GM20431 (cell line): ENCODE data around the gene KCTD12.

Experiments
- in situ Hi-C: fragments of 300-500 bp; cut with MseI, MboI; formaldehyde crosslinking; loops from one replicate; pipeline ENCODE4 v1.15.0; 2020; ENCODE audit warnings: low sequenced_read_pairs; ENCODE audit not compliant: unreplicated experiment

KCTD12 gene

DNA sequence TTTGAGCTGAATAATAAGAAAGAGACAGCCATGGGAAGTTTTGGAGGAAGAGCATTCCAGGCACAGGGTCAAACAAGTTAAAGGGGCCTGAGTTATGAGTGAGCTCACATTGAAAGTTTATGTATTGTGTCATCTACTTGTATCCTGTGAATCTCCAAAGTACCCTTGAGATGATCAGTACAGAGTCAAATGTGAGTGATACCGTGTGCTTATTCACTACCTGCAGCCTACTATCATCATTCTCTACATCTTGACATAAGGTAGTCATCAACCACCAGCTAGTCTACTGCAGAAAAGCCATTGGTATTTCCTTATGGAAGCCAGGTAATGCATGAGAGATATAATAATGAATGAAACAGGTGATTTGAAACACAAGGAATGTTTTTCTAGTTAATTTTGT lies 3.0 kb upstream of the KCTD12 start:
- in situ Hi-C loops, result no loop called here

- in situ Hi-C loops, result no loop called here
These were observed 2.2 kb upstream of the KCTD12 start for GRCh38 chr13:76888421-76888820.

- in situ Hi-C loops, result no loop called here
These were observed 915 bp upstream of the KCTD12 start for GRCh38 chr13:76887076-76887563.

DNA sequence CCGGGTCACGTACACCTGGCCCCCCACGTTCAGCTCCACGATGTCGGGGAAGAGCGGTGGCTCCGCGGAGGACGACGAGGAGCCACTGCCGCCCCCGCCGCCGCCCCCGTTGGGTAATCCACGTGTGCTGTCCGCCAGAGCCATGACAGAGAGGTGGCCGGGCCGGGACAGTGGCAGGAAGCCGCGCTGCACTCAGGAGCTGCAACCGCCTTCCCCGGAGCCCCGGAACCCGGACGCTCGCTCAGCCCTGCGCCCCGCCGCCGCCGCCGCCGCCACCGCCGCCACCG lies 257 bp downstream of the KCTD12 start:
- in situ Hi-C loops, result no loop called here

DNA sequence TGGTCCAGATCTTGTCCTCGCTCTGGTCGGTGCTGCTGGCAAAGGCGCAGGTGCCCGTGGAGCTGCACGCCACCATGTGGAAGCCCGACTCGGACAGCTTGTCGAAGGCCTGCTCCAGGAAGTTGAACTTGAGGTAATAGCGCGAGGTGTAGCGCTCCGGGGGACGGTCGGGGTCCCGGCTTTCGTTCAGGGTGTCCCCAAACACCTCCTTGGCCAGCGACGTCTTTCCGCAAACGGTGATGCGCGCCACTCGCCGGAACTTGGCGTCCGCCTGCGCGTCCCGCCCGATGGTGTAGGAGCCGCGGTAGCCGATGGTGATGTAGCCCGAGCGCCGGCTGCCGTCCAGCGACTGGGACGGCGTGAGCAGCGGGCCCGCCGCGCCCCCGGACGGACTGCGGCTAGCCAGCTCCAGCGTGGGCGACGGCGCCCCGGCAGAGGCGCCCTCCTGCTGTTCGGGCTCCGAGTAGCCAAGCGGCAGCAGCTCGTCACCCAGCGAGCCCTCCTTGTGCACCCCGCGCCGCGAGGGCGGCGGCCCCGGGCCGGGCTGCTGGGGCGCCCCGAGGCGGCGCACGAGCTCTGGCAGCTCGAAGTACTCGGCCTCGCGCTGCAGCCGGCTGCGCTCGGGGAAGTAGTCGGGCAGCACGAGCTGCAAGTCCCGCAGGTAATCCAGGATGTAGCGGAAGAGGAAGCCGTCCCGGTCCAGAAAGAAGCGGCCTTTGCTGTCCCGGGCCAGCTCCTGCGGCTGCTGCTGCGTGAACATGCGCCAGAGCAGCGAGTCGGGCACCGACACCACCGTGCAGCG lies 801 bp downstream of the KCTD12 start:
- in situ Hi-C loops, result no loop called here

DNA sequence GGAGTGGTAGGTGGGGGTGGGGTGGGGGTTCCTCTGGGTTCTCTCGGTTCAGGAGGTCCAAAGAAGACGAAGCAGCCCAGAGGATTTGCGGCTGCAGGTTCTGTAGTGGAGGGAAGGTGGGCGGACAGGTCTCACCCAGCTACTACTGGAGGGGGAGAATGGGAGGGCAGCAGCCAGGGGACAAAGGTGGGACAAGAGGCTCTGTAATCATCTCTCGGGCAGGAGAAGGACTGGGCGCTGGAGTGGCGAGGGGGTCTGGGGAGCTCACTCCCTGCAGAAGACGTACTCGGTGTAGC lies 1.4 kb downstream of the KCTD12 start:
- in situ Hi-C loops, result no loop called here

GRCh38 chr13:76884186-76884906 lies 1.9 kb downstream of the KCTD12 start:
- in situ Hi-C loops, result no loop called here

GRCh38 chr13:76883236-76883635 lies 3.0 kb downstream of the KCTD12 start:
- in situ Hi-C loops, result no loop called here

GRCh38 chr13:76882431-76882830 lies 3.8 kb downstream of the KCTD12 start:
- in situ Hi-C loops, result no loop called here

DNA sequence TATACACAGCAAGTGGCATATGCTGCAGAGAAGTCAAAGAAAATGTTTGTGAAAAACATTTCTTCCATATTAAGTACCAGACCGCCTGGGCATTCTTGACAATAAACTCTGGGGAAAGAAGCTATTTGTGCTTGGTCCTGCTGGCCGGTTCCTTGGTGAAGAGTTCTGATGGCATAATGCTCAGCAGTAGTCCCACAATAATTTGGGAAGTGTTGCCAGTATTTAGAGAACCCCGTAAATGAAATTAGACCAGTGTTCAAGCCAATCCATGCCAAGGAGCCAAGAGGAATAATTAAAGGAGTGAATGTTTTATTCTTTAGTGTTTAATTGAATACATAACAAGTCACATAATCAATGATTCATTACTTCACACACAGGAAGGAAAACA lies 6.3 kb downstream of the KCTD12 start:
- in situ Hi-C loops, result no loop called here

DNA sequence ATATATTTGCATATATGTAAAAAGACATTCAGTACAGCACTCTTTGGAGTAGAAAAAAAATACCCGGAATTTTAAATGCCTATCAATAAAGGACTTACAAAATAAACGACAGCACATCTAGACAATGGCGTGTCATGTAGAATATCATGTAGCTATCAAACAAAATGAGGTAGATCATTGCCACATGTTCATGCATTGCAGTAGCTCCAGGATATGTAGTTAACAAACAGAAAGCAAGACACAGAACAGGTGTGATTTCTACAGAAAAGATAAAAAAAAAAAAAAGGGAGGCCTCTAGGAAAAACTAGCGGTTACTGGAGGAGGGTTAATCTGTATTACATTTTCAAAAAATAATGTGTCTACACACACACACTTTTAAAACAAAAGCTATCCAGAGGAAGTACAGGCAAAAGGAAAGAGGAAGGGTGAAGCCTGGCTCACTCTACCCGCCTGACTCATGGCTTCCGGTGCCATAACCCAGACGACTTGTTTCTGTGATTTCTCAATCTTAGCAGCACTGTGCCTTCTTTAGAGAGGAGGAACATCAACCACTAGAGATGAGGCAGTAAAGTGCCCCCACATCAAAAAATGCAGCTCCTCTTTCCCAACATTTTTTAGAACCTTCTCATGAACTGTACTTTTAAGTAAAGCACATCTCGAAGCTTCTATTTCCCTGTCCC lies 6.9 kb downstream of the KCTD12 start:
- in situ Hi-C loops, result no loop called here

- in situ Hi-C loops, result no loop called here
These were observed 8.2 kb downstream of the KCTD12 start for GRCh38 chr13:76878043-76878442.

DNA sequence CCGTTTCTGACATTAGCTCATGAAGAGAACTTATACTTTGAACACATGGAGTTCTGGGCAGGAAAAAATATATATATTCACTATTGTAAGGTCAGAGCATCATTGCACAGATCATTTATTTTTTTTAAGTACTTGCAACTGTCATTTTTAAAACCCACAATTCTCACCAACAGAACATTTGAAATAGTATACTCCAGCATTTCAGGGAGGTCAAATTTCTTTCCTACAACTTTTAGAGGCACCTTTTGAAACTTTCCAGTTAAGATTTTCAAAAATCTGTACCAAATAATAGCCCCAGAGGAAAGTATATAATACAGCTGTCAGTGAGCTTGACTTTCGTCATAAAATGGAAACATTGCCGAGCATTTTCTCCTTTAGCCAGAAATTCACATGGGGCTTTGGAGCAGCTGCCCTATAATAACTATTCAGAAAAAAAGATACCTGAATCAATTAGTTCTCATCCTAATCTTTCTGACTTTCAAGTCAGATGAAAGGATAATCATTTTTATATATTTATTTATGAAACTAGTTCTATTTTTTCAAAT lies 10.9 kb downstream of the KCTD12 start:
- in situ Hi-C loops, result no loop called here

GRCh38 chr13:76874479-76874878 lies 11.7 kb downstream of the KCTD12 start:
- in situ Hi-C loops, result no loop called here

- in situ Hi-C loops, result no loop called here
These were observed 12.8 kb downstream of the KCTD12 start for GRCh38 chr13:76873445-76873844.

DNA sequence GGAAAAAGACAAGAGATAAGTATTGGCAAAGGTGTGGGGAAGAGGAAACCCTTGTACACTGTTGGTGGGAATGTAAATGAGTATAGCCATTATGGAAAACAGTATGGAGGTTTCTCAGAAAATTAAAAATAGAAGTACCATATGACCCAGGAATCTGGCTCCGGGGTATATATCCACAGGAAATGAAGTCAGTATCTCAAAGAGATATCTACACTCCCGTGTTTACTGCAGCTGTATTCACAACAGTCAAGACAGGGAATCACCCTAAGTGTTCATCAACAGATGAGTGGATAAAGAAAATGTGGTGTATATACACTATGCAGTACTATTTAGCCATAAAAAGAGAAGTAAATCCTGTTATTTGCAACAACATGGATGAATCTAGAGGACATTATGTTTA lies 13.5 kb downstream of the KCTD12 start:
- in situ Hi-C loops, result no loop called here

DNA sequence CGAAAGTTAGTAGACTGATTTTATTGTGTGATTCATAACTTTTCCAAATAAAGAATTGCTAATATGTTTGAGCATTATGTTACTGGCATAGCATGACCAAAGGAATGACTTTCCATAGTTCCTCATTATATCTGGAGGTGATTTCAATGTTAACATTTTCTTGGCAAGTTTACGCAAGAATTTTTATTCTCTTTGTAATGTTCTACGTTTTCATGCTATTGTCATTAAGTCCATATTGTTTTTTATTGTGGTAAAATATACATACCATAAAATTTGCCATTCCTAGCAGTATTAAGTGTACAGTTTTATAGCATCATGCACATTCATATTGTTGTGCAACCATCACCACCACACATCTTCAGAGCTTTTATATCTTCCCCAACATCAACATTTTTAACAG lies 14.8 kb downstream of the KCTD12 start:
- in situ Hi-C loops, result no loop called here

DNA sequence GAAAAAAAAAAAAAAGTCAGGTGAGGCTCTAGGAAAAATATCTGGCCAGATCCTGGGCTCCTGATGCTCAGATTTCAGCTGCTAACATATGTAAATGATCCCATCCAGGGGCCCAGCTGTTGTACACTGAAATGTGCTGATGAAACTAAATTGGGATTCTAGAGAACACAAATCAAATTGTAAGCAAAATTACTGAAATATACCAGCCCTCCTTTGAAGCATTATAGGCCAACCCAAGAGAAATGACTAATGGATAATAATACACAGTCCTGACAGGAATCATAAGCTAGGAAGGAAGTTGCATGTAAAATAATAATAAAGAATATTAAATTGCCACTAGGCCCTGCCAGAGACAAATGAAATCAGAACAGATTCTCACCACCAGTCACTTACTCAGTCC lies 17.8 kb downstream of the KCTD12 start:
- in situ Hi-C loops, result no loop called here

DNA sequence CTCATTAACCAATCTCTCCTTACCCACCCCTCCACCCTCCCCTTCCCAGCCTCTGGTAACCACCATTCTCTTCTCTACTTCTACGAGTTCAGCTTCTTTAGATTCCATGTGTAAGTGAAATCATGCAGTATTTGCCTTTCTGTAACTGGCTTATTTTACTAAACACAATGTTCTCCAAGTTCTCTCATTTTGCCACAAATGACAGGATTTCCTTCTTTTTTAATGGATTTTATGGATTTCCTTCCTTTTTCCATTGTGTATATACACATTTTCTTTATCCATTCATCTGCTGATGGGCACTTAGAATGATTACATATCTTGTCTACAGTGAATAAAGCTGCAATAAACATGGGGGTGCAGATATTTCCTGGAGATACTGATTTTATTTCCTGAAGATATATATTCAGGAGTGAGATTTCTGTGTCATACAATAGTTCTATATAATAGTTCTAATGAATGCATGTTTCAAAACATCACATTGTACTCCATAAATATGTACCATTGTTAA lies 20.2 kb downstream of the KCTD12 start:
- in situ Hi-C loops, result no loop called here

GRCh38 chr13:76865109-76865508 lies 21.1 kb downstream of the KCTD12 start:
- in situ Hi-C loops, result no loop called here

- in situ Hi-C loops, result no loop called here
These were observed 21.9 kb downstream of the KCTD12 start for GRCh38 chr13:76864259-76864658.
